ENCODE measurements around the gene KIF6.
"Not testable (repeated sequence)": the region's sequence is repeated elsewhere in the genome, so short reads cannot be mapped to it uniquely, and the experiment has no call there.

Gene KIF6

DNA sequence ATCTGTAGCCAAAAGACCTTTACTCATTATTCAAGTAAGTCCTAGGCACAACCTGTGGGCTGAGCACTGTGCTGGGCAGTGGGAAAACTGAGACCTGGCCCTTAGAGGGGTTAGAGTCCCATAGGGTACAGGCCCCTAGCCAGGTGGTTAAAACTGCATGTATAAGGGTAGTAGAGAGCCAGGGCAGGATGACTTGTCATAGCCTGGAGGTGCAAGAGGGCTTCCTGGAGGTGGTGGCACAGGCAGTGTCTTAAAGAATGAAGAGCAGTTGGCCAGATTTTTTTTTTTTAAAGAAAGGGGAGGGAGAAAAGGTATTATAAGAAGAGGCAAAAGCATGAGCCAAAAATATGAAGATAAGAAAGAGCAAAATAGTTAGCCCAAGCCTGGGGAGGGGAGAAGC, 226.2 kb downstream of the KIF6 start:
- DNase-seq (ENCODE audit: low read depth), result no peak

DNA sequence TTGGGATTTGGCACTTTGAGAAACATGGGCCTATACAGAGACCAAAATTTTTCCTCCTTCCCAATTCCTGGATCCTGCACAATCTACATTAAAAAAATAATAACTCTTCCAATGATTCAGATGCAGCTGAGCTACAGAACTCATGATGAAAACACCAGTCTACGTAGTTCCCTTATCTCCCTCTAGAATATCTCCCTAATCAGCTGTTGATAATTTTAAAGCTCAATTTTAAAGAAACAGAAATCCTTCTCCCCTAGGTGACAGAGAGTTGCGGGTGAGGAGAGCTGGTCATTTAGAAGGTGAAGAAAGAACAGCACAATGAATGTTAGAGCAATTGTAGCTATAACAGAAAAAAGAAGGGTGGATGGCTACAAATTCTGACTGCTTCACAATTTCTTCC, 227.1 kb downstream of the KIF6 start:
- DNase-seq (ENCODE audit: low read depth), result no peak

DNA sequence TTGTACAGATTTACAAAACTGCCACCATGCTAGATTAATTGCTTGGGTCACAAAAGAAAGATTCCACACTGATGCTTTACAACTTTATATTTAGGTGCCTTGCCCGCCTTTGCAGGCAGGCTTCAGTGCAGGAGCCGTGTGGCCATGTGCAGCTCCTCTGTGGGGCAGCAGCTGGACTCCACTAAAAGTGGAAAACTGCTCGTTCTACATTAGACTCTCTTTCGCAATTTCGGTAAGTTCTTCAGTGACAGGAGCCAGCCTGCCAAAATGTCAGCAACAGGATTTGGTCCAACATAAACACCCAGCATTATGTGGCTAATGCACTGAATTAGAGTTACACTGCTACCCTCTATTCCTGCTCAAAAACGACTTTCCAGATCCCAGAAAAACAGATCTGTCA, 228.3 kb downstream of the KIF6 start:
- DNase-seq (ENCODE audit: low read depth), result no peak

DNA sequence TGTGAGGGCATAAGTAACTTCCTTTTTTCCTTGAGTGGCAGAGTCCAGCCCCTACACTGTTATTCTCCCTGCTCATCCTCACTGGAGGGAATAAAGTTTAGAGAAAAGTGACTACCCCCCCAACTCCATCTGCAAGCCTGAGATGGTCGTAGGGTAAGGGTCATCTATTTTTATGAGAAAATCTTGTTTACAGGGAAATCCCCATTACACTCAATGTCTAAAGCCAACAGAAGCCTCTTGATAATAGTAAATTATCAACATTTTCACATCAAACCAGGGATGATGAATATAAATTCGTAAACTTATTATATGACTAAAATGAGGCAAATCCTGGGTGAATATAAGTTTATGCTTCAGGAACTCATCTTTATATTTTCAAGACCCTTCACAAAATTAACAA, 228.8 kb downstream of the KIF6 start:
- no peak for DNase-seq (ENCODE audit: low read depth)

DNA sequence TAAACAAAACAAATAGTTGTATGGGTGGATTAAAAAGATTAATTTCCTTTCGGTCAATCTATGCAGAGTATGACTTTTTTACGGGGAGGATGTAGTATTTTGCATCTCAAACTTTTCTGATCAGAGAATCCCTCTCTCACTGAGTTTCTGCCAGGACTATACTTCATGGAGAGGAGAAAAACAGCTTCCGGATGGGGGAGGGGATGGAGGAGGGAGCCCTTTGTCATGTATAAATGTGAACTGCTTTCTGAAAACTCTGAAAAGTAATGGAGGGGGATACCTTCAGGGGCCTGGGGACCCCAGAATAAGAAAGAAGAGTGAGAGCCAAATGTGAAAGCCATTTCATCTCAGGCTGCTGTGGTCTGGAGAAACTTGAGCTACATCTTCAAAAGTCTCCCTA, 229.6 kb downstream of the KIF6 start:
- DNase-seq (ENCODE audit: low read depth), result no peak

DNA sequence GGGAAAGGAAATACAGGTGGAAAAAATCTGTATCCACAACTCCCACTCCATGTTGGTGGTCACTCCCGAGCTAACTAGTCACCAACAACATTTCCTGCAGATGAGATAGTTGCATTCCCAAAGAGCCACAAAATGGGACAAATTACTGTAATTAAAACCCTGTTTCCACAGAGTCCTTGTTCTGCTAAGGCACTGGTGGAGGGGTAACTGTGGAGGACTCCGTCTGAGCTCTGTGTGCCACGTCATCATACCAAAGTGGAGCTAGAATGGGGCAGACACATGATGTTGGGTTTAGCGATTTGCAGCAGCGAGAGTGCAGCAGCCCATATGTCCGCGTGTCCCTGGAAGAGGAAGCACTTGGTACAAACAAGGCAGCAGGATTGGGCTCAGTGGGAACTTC, 230.2 kb downstream of the KIF6 start:
- DNase-seq (ENCODE audit: low read depth), result no peak

DNA sequence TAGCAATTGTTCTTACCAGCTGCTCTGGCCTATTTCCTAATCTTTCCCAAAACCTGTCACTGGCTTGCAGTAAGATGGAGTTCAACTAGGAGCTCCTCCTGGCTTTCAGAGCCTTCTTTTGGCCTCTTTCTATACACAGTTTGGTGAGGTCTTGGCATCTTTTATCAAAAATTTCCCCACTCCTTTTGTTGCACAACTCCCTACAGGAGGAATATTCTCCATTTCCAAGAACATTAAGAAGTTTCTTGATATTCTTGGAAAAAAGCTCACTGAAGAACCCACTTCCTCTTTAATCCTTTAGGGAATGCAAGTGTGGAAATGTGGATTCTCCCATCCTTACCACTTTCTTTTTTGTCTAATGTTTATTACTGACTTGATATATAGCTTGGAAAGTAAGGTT, 231.4 kb downstream of the KIF6 start:
- DNase-seq (ENCODE audit: low read depth), result no peak

DNA sequence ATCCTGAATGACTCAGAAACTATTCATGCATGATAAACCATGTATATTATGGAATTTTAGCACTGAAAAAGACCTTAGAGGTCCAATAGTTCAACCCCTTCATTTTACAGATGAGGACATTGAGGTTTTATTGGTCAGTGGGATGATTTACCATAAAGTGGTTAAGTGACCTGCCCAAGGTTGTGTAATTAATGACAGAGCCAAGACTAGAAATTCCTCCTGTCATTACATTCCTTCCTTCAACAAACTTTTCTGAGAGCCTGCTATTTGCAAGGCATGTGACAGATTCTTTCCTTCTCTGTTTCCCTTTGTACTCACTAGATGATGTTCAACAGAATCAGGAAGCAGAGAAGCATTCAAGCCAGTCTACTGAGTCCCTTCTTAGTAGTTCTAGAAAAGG, 232.0 kb downstream of the KIF6 start:
- no peak for DNase-seq (ENCODE audit: low read depth)

DNA sequence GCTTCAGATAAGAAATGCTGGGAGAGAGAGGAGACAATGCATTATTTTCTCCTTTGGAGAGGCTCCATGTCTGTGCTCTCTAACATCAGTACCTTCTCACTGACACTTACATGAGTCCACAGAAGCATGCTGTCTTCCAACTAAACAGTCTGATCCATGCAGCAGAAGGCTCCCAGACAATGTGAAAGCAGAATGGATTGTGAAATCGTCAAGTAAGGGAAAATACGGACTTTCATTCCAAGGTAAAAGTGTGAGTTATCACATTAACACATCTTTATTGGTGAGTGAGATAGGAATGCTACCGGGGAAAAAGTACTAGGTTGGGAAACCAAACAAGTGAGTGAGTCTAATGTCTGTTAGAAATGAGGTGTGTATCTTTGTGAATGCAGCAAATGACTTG, 235.1 kb downstream of the KIF6 start:
- DNase-seq (ENCODE audit: low read depth), result no peak

DNA sequence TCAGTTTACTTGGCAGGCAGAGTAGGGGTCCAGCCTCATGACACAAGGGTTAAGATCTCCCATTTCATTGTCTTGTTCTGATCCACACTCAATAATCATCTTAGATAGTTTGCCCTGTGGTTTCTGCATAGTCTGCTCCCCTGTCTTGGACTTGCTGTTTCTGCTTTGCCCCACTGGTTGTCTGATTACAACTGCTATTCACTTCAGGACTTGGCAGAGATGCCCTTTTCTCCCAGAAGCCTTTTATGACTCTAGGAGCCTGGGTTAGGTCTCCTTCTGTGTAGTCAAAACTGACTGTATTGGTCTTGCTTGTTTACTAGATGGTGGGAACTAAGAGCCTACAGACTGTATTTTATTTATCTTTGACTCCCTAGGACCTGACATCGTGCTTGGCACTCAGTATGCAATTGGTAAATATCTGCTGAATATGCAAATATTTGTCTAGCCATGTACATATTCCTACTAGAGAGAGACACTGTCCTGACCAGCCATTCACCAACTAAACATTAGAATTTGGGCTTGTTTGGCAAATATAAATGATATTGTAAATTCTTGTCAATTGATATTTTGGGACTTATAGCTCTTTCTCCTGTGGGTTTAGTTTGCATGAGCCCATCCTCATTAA, 236.8 kb downstream of the KIF6 start:
- no peak for DNase-seq (ENCODE audit: low read depth)

DNA sequence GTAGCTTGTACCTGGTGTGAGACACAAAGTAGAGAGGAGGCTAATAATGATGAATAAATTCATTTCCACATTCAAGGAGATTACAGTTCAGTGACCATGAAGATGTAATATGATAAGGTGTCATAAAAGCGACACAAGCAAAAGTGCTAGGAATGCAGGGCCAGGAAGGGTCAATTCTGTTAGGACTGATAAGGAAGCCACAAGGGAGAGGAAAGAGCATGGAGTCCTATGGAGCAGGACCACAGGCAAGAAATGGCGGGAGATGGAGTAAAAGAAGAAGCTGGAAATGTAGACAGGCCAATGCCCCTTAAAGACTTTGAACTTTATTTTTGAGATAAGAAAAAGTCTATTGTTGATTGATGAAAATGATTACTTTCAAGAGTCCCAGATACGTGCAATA, 240.9 kb downstream of the KIF6 start:
- no peak for DNase-seq (ENCODE audit: low read depth)

DNA sequence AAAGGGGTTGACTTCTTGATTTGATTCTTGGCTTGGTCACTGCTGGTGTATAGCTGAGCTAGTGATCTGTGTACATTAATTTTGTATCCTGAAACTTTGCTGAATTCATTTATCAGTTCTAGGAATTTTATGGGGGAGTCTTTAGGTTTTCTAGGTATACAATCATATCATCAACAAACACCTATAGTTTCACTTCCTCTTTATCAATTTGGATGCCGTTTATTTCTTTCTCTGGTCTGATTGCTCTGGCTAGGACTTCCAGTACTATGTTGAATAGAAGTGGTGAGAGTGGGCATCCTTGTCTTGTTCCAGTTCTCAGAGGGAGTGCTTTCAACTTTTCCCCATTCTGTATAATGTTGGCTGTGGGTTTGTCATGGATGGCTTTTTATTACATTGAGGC, 245.4 kb downstream of the KIF6 start:
- DNase-seq (ENCODE audit: low read depth), result not testable (repeated sequence)

DNA sequence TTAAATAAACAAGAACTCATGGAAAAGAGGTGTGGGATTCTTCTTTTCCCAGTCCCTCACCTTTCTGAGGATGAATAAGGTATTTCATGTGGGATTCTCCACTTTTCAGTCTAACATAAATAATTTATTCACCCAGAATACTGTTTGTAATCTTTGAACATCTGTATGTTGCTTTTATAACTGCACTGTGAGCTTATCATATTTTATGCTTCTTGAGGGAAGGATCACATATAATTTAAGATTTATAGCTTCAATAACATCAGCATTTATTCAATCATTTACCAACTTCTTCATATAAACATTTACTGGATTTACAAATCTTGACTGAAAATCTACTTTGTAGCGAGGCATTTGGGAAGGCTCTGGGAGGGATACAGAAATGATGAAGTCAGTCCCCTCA, 248.5 kb downstream of the KIF6 start:
- DNase-seq (ENCODE audit: low read depth), result no peak

DNA sequence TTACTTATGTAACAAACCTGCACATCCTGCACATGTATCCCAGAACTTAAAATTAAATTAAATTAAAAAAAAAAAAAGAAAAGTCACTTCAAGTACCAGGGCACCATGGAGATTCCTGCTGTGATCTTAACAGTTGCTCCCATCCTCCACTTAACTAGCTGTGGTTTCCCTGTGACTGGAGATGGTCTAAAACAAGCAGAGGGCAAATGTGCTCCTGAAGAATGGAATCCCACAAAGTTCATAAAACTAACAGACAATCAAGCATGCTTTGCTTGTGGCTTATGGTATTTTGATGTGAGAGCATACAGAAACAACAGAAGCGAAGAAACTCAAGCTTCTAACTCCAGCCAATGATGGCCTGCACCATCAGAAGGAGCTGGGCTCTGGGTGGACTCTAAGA, 249.1 kb downstream of the KIF6 start:
- no peak for DNase-seq (ENCODE audit: low read depth)

DNA sequence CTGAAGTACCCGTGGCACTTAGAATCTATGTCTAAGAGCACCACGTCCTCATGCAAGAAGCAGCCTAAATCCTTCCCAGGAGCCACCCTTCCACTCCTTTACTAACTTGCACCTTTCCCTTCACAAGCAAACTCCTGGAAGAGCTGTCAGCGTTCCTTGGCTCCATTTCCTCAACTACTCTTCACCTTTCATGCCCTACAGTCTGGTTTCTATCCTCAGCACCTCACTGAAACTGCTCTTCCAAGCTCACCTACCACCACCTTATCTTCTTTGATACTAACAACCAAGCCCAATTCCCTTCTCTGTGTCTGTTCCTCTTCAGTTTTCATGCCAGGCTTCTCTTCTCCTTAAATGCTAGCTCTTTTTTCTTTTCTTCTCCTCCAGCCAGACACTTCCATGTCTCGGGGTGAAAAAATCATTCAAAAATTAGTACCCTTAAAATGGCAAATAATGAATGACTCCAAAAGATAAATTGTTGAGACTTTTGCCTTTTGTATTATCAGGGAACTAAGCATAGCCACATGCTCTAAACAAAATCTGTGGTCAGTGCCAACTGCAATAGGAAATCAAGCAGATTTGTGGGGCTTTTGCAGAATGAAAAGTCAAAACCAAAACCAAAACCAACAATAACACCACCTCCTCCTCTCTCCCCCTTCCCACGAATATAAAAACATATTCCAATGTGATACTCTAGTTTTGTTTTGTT, 253.1 kb downstream of the KIF6 start:
- DNase-seq (ENCODE audit: low read depth), result no peak

DNA sequence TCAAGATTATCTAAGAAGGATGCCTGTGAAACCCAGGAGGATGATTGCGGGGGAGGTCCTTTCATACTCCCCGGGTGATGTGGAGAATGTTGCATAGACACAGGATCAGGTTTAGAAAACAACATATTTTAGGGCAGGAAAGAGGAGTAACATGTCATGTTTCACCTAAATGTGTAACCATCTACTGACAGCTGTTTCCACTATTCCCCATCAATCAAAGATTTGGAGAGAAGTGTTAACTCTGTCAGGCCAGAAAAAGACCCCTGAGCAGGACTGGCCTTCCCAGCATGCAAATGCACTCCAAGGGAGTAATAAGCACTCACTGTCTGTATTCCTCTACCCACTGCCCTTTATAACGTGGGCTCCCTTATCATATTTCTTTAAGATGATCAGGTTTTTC, 254.7 kb downstream of the KIF6 start:
- DNase-seq (ENCODE audit: low read depth), result no peak

DNA sequence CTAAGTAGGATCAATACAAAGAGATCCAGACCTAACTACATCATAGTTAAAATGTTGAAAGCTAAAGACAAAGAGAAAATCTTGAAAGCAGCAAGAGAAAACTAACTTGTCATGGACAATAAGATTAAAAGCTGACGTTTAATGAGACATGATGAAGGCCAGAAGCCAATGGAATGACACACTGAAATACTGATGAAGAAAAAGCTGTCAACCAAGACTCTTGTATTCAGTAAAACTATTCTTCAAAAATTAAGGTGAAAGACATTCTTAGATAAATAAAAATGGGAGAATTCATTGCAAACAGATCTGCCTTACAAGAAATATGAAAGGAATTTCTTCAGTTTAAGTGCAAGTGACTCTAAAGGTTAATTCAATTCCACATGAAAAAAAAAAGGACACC, 256.8 kb downstream of the KIF6 start:
- no peak for DNase-seq (ENCODE audit: low read depth)

DNA sequence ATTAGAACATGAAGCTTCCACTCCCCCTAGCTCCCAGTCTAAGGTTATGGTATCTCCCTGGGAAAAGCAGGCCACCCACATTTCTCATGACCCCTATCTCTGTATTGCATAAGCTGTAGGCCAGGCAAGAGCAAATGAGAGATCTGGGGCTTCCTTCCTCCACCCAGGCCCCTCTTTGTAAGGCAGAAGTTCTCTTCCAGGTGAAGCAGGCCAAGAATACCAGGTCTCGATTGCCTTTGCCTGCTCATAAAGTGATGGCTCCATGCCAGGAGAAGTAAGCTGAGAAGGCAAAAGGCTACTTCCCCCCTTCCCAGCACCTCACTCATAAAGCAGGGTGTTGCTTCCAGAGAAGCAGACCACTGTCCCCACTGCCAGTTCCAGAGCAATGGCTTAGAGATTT, 258.6 kb downstream of the KIF6 start:
- DNase-seq (ENCODE audit: low read depth), result no peak

DNA sequence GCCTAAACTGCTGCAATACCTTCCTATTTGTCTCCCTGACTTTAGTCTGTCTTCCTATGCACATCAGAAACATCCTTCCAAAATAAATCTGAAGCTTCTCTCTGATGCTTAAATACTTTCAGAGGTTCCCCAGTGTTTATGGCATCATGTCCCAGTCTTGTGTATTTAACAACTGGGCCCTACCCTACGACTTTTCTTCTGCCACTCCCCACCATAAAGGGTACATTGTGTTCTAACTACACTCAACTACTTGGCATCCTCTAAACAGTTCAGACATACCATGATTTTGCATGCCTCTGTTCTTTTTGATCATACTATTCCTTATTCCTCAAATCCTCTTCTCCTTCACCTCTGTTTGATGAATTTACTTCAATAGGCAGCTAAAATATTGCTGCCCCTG, 259.7 kb downstream of the KIF6 start:
- DNase-seq (ENCODE audit: low read depth), result no peak

DNA sequence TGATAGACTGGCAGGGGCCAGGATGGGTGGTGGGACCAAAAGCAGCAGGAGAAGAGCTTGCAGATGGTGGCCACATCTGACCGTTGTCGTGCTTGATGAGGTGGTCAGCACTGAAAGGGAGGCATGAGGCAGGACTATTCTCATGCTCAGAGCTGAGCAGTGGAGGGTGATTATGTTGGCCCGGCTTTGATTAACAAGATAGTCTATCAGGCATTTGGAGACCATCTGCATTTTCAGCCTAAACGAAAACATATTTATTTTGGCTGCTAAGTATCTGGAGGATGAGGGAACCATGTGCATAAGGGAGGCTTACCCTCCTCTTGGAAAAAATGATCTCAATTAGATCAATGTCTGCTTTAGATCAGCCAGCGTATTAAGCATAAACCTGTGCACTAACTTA, 261.1 kb downstream of the KIF6 start:
- DNase-seq (ENCODE audit: low read depth), result no peak

DNA sequence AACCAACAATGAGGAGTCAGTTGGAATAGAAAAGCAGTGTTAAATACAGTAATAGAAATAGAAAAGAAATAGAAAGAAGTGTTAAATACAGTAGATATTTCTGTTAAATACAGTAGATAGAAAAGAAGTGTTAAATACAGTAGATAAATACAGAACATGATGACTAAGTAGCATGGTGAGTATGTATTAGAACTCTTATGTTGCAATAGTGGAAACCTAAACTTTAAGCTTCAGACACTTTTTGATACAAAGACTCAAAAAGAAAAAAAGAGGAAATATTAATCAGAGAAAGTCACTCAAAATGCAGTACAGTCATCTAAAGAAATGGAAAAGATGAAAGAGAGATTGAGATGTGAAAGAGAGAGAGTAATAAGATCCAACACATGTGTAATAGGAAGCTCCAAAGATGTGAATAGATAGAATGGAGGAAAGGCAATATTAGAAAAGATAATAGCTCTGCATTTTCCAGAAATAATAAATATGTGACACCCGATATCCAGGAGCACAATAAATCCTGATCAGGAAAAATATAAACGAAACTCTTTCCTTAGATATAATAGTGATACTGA, 271.2 kb downstream of the KIF6 start:
- no peak for DNase-seq (ENCODE audit: low read depth)

DNA sequence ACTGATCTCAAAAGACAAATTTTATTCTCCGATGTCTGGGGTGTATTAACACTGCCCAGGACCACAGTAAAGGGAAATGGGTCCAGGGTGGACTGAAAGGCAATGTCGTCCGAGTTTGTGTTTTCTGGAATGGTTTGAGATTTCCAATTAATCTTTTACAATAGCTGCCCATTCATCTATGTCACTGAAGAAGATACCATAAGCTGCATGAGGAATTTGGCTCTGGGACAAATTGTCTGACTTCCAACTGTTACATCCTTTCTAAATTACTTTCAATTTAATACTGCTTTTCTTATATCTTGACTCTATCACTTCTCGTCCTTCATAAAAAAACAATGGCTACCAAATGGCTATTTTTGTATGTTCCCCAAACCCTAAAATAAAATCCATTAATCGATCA, 272.0 kb downstream of the KIF6 start:
- no peak for DNase-seq (ENCODE audit: low read depth)

DNA sequence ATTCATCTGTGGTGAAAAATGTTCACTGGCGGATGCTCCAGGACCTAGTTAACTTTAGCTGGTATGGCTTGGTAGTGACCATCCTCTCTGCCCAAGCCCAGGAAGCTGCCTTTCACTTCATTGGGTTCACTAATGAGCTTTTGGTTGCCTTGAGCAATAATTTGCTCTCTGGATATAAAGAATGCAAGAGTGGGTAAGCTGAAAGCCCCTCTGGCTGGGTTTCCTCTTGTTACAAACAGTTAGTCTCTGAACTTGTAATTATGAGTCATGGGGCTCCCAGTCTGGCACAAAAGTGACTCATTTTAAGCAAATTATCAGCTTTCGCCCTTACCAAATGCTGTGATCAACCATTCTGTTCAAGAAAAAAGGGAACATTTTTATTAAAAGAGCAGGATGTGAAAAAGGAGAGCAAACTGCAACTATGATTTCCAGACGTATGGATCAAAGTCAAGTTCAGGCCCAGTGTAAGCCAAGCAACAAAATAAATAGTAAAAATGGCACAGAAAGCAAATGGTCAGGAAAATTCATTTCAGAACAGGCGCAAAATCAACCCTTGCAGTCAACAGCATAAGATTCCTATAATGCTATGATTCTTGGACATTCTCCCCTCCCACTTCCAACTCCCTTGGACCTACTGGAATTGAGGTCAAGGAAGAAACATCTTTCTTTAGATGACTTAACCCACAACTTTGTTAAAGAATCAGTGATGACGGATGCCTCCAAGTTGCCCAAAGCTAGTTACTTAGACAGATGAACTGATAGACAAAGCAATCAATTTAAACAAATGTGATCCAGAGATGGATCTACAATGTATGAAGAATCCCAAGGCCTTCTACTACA, 272.7 kb downstream of the KIF6 start:
- DNase-seq (ENCODE audit: low read depth), result no peak
